ENCODE measurements around the gene GPHN.
"Not testable (repeated sequence)": the region's sequence is repeated elsewhere in the genome, so short reads cannot be mapped to it uniquely, and the experiment has no call there.

DNA sequence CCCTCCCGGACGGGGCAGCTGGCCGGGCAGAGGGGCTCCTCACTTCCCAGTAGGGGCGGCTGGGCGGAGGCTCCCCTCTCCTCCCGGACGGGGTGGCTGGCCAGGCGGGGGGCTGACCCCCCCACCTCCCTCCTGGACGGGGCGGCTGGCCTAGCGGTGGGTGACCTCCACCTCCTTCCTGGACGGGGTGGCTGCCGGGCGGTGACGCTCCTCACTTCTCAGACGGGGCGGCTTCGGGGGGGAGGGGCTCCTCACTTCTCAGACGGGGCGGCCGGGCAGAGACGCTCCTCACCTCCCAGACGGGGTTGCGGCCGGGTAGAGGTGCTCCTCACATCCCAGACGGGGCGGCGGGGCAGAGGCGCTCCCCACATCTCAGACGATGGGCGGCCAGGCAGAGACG lies 37.8 kb downstream of the GPHN start:
- not testable (repeated sequence) for TF ChIP-seq POLR2AphosphoS5, CTCF, POLR2A (IDR thresholded peaks at IDR 0.05)
